HG03097 (cell line): ENCODE data around the gene CNTROB.

Source experiments
- ATAC-seq: cut with Tn5 transposase; IDR thresholded peaks from one replicate; pipeline ENCODE4 v1.9.1; 2021; ENCODE audit not compliant: unreplicated experiment, low FRiP score

Gene CNTROB

DNA sequence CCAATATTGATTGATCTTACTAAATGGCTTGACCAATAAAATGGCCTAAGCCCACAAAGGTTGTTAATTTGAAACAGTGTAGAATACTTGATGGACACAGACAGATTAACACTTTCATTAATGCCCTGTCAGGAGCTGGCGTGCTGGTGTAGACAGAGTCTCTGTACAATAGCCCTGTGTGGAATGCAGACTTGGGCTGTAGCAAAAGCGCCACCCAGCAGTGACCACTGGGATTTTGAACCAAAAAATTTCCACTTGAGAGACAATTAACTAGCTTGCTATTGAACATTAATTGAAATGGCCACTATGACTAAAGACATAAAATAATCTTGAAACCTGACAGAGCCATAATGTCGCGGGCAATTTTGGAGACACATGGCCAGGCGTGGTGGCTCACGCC, 50.7 kb downstream of the CNTROB start:
- no peak for ATAC-seq

DNA sequence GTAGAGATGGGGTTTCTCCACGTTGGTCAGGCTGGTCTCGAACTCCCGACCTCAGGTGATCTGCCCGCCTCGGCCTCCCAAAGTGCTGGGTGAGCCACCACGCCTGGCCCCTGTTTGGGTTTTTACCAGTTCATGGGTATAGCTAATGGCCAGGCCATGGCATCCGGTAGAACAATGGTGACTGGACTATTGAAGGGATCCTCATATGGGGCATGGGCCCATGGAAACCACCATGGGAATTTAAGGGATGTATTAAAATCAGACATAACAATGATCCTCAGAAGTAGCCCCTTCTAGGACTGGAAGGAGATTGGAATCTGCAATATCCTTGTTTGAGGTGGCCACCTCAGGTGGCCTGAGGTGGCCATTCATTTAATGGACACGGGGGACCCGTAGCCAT, 52.9 kb downstream of the CNTROB start:
- no peak for ATAC-seq

DNA sequence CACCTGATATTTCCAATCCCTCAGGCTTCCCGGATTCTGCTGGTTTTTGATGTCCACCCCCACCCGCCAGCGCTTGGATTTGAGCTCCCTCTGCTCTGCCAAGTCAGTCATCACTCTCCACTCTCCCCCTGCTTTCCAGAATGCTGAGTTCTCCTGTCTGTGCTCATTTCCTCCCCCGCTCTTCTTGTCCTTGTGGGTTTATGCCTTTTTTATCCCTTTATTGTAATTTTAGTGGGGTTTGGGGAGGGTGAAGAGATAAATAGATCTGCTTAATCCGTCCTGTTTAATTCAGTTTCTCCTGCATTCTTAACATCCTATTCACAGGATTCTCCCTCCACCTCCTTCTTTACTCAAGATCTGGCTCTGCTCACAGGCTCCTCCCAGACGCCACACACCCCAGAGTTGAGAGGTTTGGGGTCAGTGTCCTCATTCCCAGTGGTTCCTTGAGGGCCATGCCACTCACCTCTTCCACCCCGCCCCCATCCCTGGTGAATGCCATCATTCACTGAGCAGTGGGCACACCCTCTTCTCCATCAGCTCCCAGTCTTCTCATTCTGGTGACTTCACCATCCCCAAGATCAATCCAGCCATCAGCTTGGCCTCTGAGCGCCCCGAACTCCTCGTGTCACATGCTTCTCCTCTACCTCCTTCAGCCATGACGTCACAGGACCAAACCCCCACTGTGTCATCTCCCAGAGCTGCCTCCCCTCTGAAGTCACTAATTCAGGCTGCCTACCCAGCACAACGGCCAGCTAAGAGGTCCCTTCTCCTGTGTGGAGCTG, 55.3 kb downstream of the CNTROB start:
- ATAC-seq: no peak

DNA sequence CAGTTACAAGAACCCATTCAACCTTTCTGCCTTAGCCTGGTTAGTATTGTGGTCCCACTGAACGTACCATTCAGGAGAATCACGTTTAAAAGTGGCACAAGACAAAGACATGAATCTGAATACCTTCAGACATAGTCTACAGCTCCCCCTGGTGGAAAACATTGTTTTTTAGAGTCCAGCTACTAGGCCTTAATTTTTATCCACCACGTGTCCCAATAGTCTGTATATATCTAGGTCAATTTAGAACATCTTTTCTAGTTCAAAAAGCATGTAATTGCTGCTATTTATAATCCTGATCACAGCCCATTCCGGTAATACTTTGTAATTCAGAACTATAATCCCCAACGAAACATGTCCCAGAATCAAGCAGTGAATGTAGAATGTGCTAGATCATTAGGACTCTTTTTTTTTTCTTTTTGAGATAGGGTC, 56.8 kb downstream of the CNTROB start:
- no peak for ATAC-seq

DNA sequence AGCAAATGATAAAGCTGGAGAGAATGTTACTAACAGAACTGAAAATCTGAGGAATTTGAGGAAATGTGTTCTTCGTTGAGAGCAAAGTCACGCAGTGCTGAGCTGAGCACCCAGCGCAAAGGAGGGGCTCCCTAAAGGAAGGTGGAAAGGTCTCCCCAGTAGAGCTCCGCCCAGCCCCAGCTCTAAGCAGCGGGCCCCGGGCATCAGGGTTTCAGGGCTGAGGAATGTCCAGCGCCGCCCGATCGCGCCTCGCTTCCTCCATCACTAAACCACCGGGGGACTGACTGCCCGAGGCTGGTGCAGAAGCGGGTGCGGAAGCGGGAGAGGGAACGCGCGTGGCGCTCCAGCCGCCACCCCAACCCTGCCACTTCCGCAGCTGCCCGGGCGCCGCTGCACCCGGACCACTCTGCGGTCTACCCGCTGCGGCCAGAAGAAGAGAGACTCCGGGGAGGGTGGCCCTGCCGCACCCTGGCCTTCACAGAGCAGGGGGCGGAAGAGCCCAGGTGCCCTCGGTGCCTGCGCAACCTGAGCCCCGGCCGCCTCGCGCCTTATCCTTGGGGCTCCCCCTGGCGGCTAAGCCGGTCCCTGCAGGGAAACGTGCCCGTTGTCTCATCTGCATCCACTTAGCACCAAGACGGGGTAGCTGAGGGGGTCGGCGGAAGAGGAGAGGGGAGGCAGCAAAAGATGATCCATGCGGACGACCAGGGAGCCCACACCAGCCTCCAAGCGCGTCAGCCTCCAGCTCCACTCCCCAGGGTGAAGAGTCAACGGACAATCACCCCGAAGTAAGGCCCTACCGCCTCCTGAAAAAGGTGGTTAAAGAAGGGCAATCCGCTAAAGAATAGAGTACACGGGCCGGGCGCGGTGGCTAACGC, 58.0 kb downstream of the CNTROB start:
- ATAC-seq: peak; percentile 50

DNA sequence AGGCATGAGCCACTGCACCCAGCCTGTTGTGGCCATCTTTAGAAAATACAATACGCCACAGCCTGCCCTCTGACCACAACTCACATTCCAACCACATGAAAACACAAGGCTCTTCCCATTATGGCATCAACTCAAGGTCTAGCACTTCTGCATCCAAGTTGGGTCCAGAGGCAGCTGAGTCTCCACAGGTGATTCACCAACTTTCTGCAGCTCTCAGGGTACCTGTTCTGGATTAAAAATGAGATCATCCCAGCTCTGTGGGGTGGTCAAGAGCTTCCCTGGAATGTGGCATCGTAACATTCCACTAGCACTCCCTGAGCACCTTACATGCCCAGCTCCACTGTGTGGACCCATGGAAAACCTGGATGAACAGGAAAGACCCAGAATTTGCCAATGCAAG, 60.5 kb downstream of the CNTROB start:
- no peak for ATAC-seq

DNA sequence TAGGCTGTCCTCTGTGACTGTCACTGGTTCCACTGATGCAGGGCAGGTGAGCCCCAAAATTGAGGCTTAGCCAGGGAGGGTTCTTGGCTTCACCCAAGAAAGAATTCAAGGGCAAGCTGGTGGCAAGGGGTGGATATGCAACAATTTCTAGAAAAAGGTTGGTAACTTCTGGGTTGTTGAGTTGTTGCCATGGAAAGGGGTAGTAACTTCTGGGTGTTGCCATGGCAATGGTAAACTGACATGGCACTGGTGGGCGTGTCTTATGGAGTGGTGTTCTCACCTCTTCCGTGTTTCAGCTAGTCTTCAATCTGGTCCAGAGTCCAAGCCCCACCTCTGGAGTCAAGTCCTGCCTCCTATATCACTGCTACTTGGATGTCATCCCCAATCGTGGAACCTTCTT, 60.9 kb downstream of the CNTROB start:
- ATAC-seq: no peak

DNA sequence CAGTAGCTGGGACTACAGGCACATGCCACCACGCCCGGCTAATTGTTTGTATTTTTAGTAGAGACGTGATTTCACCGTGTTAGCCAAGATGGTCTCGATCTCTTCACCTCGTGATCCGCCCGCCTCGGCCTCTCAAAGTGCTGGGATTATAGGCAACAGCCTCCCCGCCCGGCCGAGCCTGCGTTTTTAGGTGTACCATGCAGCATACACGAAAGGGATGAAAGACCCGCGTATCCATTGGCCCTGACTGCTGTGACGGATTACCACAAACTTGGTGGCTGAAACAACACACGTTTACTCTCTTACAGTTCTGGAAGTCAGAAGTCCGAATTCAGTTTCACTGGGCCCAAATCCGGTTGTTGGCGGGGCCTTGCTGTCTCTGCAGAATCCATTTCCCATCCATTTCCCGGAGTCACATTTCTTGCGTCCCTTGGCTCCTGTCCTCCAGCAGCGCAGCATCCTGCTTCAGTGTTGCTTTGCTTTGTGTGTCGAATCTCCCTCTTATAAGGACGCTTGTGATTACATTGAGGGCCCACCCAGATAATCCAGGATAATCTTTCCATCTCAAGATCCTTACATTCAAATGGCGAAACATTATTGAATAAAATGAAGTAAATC, 62.1 kb downstream of the CNTROB start:
- ATAC-seq: no peak

DNA sequence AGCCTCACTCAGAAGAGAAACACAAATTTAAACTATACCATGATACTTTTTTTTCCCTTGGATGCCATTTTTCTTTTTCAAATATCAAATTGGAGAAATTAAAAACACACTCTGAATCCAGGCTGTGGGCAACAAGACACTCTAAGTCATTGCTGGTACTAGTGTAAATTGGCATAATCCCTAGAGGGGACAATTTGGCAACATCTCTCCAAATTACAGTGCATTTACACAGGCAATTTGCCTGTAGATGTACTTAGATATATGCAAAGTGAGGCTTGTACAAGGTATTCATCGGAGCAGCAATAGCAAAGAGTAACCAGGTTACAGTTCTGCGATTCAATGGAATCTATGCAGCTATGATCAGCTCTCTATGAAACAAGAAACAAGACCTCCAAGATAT, 63.7 kb downstream of the CNTROB start:
- ATAC-seq: no peak

DNA sequence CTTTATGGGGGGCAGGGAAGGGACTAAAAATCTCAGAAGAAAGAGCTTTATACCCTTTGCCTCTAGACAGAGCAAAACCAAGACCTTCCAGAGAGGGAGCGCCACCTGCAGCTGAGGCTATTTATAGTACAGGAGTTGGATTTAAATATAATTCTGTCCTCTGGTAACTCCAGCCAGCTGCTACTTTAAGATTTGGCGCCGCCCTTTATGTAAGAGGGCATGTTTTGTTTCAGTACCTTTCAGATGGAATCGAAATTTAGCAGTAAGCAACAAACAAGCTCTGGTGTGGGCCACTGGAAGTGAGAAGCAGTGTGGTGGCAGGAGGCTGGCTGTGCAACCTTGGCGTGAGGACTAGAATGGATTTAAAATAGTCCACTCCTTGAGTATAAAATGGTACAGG, 65.2 kb downstream of the CNTROB start:
- ATAC-seq: no peak
